ENCODE results near the gene FERD3L. TPM values are rescaled to one million over a fixed set of nuclear protein-coding genes. Genes with fewer than 3 reads are reported as not detected.

FERD3L gene
- total RNA-seq, 1 donor from 2014 or later: not detected

GRCh38 chr7:19107081-19107355 is 38.2 kb downstream of the FERD3L start:
- Mint-ChIP-seq H3K4me1 (ENCODE audit: low read depth, unreplicated experiment) (peaks cover 14% of the 10 kb centered on the region), H3K36me3 (ENCODE audit: low read depth, unreplicated experiment) (no peaks in the 10 kb centered on the region), H3K27ac (ENCODE audit: unreplicated experiment) (peak overlapping the region; percentile 53), H3K9me3 (ENCODE audit: unreplicated experiment) (peaks cover 9% of the 10 kb centered on the region), H3K4me3 (ENCODE audit: unreplicated experiment) (peak overlapping the region; percentile 84), H3K27me3 (ENCODE audit: low read depth, unreplicated experiment) (peaks cover 89% of the 10 kb centered on the region)
- TF ChIP-seq, protein P1, sequence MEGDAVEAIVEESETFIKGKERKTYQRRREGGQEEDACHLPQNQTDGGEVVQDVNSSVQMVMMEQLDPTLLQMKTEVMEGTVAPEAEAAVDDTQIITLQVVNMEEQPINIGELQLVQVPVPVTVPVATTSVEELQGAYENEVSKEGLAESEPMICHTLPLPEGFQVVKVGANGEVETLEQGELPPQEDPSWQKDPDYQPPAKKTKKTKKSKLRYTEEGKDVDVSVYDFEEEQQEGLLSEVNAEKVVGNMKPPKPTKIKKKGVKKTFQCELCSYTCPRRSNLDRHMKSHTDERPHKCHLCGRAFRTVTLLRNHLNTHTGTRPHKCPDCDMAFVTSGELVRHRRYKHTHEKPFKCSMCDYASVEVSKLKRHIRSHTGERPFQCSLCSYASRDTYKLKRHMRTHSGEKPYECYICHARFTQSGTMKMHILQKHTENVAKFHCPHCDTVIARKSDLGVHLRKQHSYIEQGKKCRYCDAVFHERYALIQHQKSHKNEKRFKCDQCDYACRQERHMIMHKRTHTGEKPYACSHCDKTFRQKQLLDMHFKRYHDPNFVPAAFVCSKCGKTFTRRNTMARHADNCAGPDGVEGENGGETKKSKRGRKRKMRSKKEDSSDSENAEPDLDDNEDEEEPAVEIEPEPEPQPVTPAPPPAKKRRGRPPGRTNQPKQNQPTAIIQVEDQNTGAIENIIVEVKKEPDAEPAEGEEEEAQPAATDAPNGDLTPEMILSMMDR (IDR thresholded peaks at IDR 0.05; ENCODE audit: insufficient read depth, low read depth, low read length): no peak
- TF ChIP-seq EZH2 (IDR thresholded peaks at IDR 0.05; ENCODE audit: insufficient read depth, low read length): no peak
- Histone ChIP-seq H3K36me3 (ENCODE audit: insufficient read depth, low read length) (no peaks in the 10 kb centered on the region), H3K79me2 (ENCODE audit: insufficient read depth, low read length) (no peaks in the 10 kb centered on the region), H2AFZ (ENCODE audit: low read depth, low read length) (peak overlapping the region; percentile 84), H3K4me1 (ENCODE audit: insufficient read depth, low read length) (peaks cover 26% of the 10 kb centered on the region), H3K4me3 (ENCODE audit: insufficient read depth, low read depth, low read length) (peak overlapping the region; percentile 64), H3K27me3 (ENCODE audit: insufficient read depth, low read length) (peaks cover 25% of the 10 kb centered on the region), H3K4me2 (ENCODE audit: low read length) (peak overlapping the region; percentile 93), H4K20me1 (ENCODE audit: insufficient read depth, low read length) (no peaks in the 10 kb centered on the region), H3K9me3 (ENCODE audit: insufficient read depth, low read depth, low read length) (no peaks in the 10 kb centered on the region), H3K9ac (ENCODE audit: low read length) (peak overlapping the region; percentile 79), H3K27ac (ENCODE audit: low read depth, low read length) (no peak overlapping the region)
- FAIRE-seq (no peak), DNase-seq (ENCODE audit: low read depth) (no peak)

DNA sequence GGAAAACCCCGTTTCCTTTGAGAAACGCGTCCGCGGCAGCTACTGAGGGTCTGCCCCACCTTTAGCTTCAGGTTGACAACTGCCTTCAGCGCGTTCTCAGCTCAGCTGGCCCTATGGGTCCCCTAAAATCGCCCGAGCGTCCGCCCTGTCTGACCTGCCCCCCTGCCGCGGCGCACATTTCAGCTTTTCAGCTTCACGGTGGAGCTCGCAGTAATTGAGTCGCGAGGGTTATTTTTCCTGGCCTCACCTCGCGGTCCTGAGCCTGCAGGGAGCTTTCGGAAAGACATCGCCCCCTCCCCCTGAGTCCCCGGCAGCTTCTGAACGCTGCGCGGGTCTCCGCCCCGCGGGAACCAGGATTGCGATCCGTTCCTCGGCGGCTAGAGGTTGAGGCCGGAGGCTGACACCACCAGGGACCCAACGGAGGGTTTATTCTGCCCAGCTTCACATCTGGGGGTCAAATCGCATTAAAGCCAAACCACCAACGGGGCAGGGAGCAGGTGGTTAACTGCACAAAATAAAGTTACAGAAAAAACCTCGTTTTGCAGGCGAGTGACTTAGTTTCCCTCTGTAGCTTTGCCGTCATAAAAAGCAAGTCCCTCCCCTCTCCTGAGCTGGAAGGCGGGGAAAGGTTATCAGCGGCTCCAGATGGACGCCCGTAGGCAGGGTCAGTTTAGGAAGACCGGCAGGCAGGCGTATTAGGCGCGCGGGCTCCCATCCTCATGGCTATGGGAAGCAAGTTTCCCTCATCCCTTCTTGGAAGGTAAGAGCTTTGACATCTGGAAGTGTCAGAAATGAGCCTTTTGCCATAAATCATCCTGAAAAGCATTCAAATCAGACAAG is 38.8 kb downstream of the FERD3L start:
- no peaks in the 10 kb centered on the region for H4K20me1 ChIP-seq (ENCODE audit: insufficient read depth, low read length)
- peaks cover 25% of the 10 kb centered on the region for H3K27me3 ChIP-seq (ENCODE audit: insufficient read depth, low read length)
- Mint-ChIP-seq H3K4me1 (ENCODE audit: low read depth, unreplicated experiment) (peaks cover 10% of the 10 kb centered on the region), H3K4me3 (ENCODE audit: unreplicated experiment) (peak overlapping the region; percentile 68), H3K27me3 (ENCODE audit: low read depth, unreplicated experiment) (peaks cover 89% of the 10 kb centered on the region), H3K27ac (ENCODE audit: unreplicated experiment) (no peak overlapping the region), H3K9me3 (ENCODE audit: unreplicated experiment) (peaks cover 6% of the 10 kb centered on the region), H3K36me3 (ENCODE audit: low read depth, unreplicated experiment) (no peaks in the 10 kb centered on the region)
- peak overlapping the region; percentile 93 for H3K4me2 ChIP-seq (ENCODE audit: low read length)
- H3K9me3 ChIP-seq (ENCODE audit: insufficient read depth, low read depth, low read length): no peaks in the 10 kb centered on the region
- FAIRE-seq: no peak
- H2AFZ ChIP-seq (ENCODE audit: low read depth, low read length): peak overlapping the region; percentile 84
- peak overlapping the region; percentile 64 for H3K4me3 ChIP-seq (ENCODE audit: insufficient read depth, low read depth, low read length)
- H3K36me3 ChIP-seq (ENCODE audit: insufficient read depth, low read length): no peaks in the 10 kb centered on the region
- DNase-seq (ENCODE audit: low read depth): no peak
- peak overlapping the region; percentile 79 for H3K9ac ChIP-seq (ENCODE audit: low read length)
- TF ChIP-seq, protein P1 (IDR thresholded peaks at IDR 0.05; ENCODE audit: insufficient read depth, low read depth, low read length): no peak
- peak; percentile 47 for TF ChIP-seq EZH2 (IDR thresholded peaks at IDR 0.05; ENCODE audit: insufficient read depth, low read length)
- peaks cover 23% of the 10 kb centered on the region for H3K4me1 ChIP-seq (ENCODE audit: insufficient read depth, low read length)
- H3K27ac ChIP-seq (ENCODE audit: low read depth, low read length): no peak overlapping the region
- H3K79me2 ChIP-seq (ENCODE audit: insufficient read depth, low read length): no peaks in the 10 kb centered on the region

DNA sequence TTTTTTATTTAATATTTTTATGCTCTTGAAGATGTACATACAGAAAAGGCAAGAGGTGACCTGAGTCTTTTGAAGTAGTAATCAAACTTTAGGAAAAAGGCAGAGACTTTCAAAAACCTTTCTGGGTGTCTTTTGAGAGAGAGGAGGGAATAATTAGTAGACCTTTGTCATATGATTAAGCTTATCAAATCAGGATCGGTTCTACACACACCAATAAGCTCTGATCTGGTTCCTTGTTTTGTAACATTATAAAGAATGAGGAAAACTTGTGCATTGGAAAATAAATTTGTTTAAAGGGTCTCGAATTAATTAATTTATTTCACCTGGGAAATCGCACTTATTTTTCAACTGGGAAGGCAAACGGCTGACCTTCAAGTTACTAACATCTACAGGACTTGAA is 39.7 kb downstream of the FERD3L start:
- Histone ChIP-seq H3K27ac (ENCODE audit: low read depth, low read length) (no peak overlapping the region), H3K9ac (ENCODE audit: low read length) (peak overlapping the region; percentile 79), H3K4me1 (ENCODE audit: insufficient read depth, low read length) (peaks cover 23% of the 10 kb centered on the region), H4K20me1 (ENCODE audit: insufficient read depth, low read length) (no peaks in the 10 kb centered on the region), H3K4me3 (ENCODE audit: insufficient read depth, low read depth, low read length) (no peak overlapping the region), H3K4me2 (ENCODE audit: low read length) (peak overlapping the region; percentile 93), H2AFZ (ENCODE audit: low read depth, low read length) (no peak overlapping the region), H3K79me2 (ENCODE audit: insufficient read depth, low read length) (no peaks in the 10 kb centered on the region), H3K27me3 (ENCODE audit: insufficient read depth, low read length) (peaks cover 25% of the 10 kb centered on the region), H3K9me3 (ENCODE audit: insufficient read depth, low read depth, low read length) (no peaks in the 10 kb centered on the region), H3K36me3 (ENCODE audit: insufficient read depth, low read length) (no peaks in the 10 kb centered on the region)
- Mint-ChIP-seq H3K27ac (ENCODE audit: unreplicated experiment) (no peak overlapping the region), H3K4me3 (ENCODE audit: unreplicated experiment) (no peak overlapping the region), H3K4me1 (ENCODE audit: low read depth, unreplicated experiment) (peaks cover 8% of the 10 kb centered on the region), H3K27me3 (ENCODE audit: low read depth, unreplicated experiment) (peaks cover 81% of the 10 kb centered on the region), H3K9me3 (ENCODE audit: unreplicated experiment) (peaks cover 6% of the 10 kb centered on the region), H3K36me3 (ENCODE audit: low read depth, unreplicated experiment) (no peaks in the 10 kb centered on the region)
- TF ChIP-seq EZH2 (IDR thresholded peaks at IDR 0.05; ENCODE audit: insufficient read depth, low read length): no peak
- TF ChIP-seq, protein P1 (IDR thresholded peaks at IDR 0.05; ENCODE audit: insufficient read depth, low read depth, low read length): no peak
- FAIRE-seq (no peak), DNase-seq (ENCODE audit: low read depth) (no peak)

Data from astrocyte (in vitro differentiated cells and primary cell).